ENCODE measurements around the gene PLXNA2. TPM values are rescaled to one million over a fixed set of nuclear protein-coding genes. Genes with fewer than 3 reads are reported as not detected.
A peak's percentile ranks its signal among the peaks of the same experiment; 100 is the strongest.

Gene PLXNA2
- total and polyA plus RNA-seq, 8 donors: 48.7 to 137 (median 72.9) TPM

- Histone ChIP-seq H3K9me3 (no peaks in the 10 kb centered on the region), H3K27me3 (no peaks in the 10 kb centered on the region), H3K27ac (no peak overlapping the region), H3K36me3 (peaks cover 0 to 53% (median 13%) of the 10 kb centered on the region in 3 donors), H3K4me3 (no peak overlapping the region), H3K4me1 (peaks cover 7 to 11% (median 7%) of the 10 kb centered on the region in 3 donors)
- TF ChIP-seq, protein P1, sequence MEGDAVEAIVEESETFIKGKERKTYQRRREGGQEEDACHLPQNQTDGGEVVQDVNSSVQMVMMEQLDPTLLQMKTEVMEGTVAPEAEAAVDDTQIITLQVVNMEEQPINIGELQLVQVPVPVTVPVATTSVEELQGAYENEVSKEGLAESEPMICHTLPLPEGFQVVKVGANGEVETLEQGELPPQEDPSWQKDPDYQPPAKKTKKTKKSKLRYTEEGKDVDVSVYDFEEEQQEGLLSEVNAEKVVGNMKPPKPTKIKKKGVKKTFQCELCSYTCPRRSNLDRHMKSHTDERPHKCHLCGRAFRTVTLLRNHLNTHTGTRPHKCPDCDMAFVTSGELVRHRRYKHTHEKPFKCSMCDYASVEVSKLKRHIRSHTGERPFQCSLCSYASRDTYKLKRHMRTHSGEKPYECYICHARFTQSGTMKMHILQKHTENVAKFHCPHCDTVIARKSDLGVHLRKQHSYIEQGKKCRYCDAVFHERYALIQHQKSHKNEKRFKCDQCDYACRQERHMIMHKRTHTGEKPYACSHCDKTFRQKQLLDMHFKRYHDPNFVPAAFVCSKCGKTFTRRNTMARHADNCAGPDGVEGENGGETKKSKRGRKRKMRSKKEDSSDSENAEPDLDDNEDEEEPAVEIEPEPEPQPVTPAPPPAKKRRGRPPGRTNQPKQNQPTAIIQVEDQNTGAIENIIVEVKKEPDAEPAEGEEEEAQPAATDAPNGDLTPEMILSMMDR (IDR thresholded peaks at IDR 0.05): no peak
- 66 to 75% methylated on average over 8 of the region's 8 CpGs for WGBS, 2 donors
- ATAC-seq (no peak), DNase-seq (no peak), FAIRE-seq (no peak)
- intact Hi-C loops (cut with DNase I): no loop called here
Measured at GRCh38 chr1:208211921-208212843, 32.0 kb downstream of the PLXNA2 start.

GRCh38 chr1:208209896-208210589 lies 34.1 kb downstream of the PLXNA2 start:
- no peak for FAIRE-seq
- ATAC-seq: no peak

DNA sequence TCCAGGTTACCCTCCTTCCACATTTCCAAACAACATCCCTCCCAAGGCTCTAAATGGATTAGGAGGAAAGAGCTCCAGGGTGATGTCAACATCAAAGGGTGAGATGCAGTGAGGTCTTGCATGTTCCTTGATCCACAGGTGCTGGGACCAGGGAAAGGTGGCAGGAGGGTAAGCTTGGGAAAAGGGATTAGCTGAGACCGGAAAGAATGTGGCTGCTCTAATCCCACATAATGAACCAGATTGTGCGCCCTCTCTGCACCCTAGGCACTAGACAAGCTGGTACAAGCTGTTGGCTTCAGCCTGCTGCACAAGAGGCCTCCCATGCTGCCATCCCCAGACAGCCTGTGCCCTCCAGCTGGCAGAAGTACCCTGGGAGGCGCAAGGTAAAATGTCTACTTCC lies 34.9 kb downstream of the PLXNA2 start:
- DNase-seq: no peak
- WGBS, 2 donors: 71 to 93% methylated on average over 3 of the region's 3 CpGs
- no peak overlapping the region for H3K27ac ChIP-seq
- peaks cover 0 to 37% (median under 1%) of the 10 kb centered on the region in 3 donors for H3K36me3 ChIP-seq
- ATAC-seq: no peak
- no peaks in the 10 kb centered on the region for H3K27me3 ChIP-seq
- no peaks in the 10 kb centered on the region for H3K9me3 ChIP-seq
- FAIRE-seq: no peak
- TF ChIP-seq, protein P1 (IDR thresholded peaks at IDR 0.05): no peak
- H3K4me3 ChIP-seq: no peak overlapping the region
- peaks cover 7 to 12% (median 11%) of the 10 kb centered on the region in 3 donors for H3K4me1 ChIP-seq
- intact Hi-C loops (cut with DNase I): no loop called here

More at GRCh38 chr1:208209896-208210589, 34.1 kb downstream of the PLXNA2 start:
- intact Hi-C loops (cut with DNase I): no loop called here
- Histone ChIP-seq H3K27ac (no peak overlapping the region), H3K4me3 (no peak overlapping the region), H3K27me3 (no peaks in the 10 kb centered on the region), H3K9me3 (no peaks in the 10 kb centered on the region), H3K36me3 (peaks cover 0 to 40% (median 4%) of the 10 kb centered on the region in 3 donors), H3K4me1 (peaks cover 7 to 12% (median 7%) of the 10 kb centered on the region in 3 donors)
- 88 to 90% methylated on average over 9 of the region's 9 CpGs for WGBS, 2 donors
- no peak for DNase-seq
- TF ChIP-seq, protein P1 (IDR thresholded peaks at IDR 0.05): no peak

DNA sequence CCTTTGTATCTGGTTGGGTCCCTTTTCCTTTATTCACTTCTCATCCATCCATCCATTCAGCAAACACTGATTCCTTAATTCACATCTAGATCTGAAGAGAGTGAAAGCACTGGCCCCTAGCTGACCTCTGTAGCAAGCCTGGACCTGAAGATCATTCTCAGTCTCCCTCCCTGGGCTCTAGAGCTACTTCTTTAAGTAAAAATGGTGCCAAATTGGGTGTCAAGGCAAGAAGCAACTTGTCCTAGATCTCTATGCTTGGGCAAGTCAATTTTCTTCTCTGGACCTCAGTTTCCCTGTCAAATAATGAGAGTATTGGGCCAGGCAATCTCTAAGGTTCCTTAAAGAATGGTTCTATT lies 36.1 kb downstream of the PLXNA2 start:
- ATAC-seq: peak in 2 of 4 donors; percentile 1 to 3
- H3K9me3 ChIP-seq: no peaks in the 10 kb centered on the region
- no peak overlapping the region for H3K27ac ChIP-seq
- no peak for FAIRE-seq
- TF ChIP-seq, protein P1 (IDR thresholded peaks at IDR 0.05): no peak
- peaks cover 18 to 23% (median 22%) of the 10 kb centered on the region in 3 donors for H3K4me1 ChIP-seq
- H3K36me3 ChIP-seq: peaks cover 0 to 33% (median 0%) of the 10 kb centered on the region in 3 donors
- intact Hi-C loops (cut with DNase I): no loop called here
- no peak overlapping the region for H3K4me3 ChIP-seq
- H3K27me3 ChIP-seq: no peaks in the 10 kb centered on the region
- no peak for DNase-seq

Measured in pancreas (tissue), 10 donors.